Spleen (tissue), 7 donors: ENCODE measurements around the gene ARHGEF37.

ENCODE experiments used
- CTCF ChIP-seq, 11 experiments: fragments of 200-600 bp in 7 of 11; fragments of 450-650 bp in 4 of 11; sonication (generic) in 4 of 11; IDR thresholded peaks in 8 of 11; conservative IDR thresholded peaks in 3 of 11; 1 replicate in 7 of 11; 2 replicates in 4 of 11; pipeline versions ENCODE4 v1.4.0 to v1.8.0; 2016 to 2021; ENCODE audit warnings: antibody characterized with exemption in 11 of 11, inconsistent platforms in 4 of 11, mild to moderate bottlenecking in 1 of 11
- POLR2AphosphoS5 ChIP-seq, 3 donors: sonication (generic); formaldehyde crosslinking; IDR thresholded peaks; one replicate each; pipeline ENCODE4 v1.5.1; 2017; ENCODE audit warnings: antibody characterized with exemption in 3 of 3
- donor health status: DM: no; HTN: no; CAD: no; lungs with moderate emphysema.
- donor health status: DM: no; HTN: no; CAD: no.
- donor health status: DM: no; HTN: no; CAD: no.

DNA sequence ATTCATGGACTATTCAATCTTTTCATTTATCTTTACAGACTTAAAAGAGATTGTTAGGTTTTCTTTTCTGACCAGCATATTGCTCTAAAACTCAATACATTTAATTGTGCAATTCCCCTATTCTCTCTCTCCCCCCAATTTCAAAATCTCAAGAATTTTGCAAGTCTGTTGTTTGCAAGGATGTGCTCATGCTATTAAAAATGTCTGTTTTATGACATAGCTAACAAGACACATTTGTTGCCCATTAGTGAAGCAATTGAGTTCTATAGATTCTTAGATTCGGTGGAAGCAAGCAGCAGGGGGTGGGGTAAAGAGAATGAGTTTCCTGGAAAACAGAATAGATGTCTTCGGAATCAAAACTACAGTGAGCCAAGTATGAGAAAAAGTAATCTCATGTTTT, 21.6 kb upstream of the ARHGEF37 start:
- no peak for TF ChIP-seq POLR2AphosphoS5 (IDR thresholded peaks at IDR 0.05)
- no peak for TF ChIP-seq CTCF (IDR thresholded peaks at IDR 0.05 in 8 of 11, conservative IDR thresholded peaks at IDR 0.05 in 3 of 11)
